Measurements from ENCODE around the gene TENM4.

TENM4 gene

GRCh38 chr11:79304599-79305212 lies 136.1 kb downstream of the TENM4 start:
- Histone ChIP-seq H3K4me3 (ENCODE audit: low read depth, low read length) (no peak overlapping the region), H3K79me2 (ENCODE audit: control insufficient read depth, insufficient read depth, low read length, unreplicated experiment) (no peaks in the 10 kb centered on the region), H2AFZ (ENCODE audit: low read length, unreplicated experiment) (no peak overlapping the region), H3K36me3 (ENCODE audit: insufficient read depth, low read length) (no peaks in the 10 kb centered on the region), H3K27me3 (ENCODE audit: insufficient read depth, low read length) (no peaks in the 10 kb centered on the region), H3K4me1 (ENCODE audit: control insufficient read depth, insufficient read depth, low read length, unreplicated experiment) (no peaks in the 10 kb centered on the region), H3K27ac (ENCODE audit: low read depth, low read length) (no peak overlapping the region)

- Histone ChIP-seq H3K79me2 (ENCODE audit: control insufficient read depth, insufficient read depth, low read length, unreplicated experiment) (no peaks in the 10 kb centered on the region), H3K27me3 (ENCODE audit: insufficient read depth, low read length) (no peaks in the 10 kb centered on the region), H3K27ac (ENCODE audit: low read depth, low read length) (no peak overlapping the region), H3K36me3 (ENCODE audit: insufficient read depth, low read length) (no peaks in the 10 kb centered on the region), H2AFZ (ENCODE audit: low read length, unreplicated experiment) (no peak overlapping the region), H3K4me1 (ENCODE audit: control insufficient read depth, insufficient read depth, low read length, unreplicated experiment) (no peaks in the 10 kb centered on the region), H3K4me3 (ENCODE audit: low read depth, low read length) (no peak overlapping the region)
Observed at GRCh38 chr11:79296141-79296540, 144.7 kb downstream of the TENM4 start.

DNA sequence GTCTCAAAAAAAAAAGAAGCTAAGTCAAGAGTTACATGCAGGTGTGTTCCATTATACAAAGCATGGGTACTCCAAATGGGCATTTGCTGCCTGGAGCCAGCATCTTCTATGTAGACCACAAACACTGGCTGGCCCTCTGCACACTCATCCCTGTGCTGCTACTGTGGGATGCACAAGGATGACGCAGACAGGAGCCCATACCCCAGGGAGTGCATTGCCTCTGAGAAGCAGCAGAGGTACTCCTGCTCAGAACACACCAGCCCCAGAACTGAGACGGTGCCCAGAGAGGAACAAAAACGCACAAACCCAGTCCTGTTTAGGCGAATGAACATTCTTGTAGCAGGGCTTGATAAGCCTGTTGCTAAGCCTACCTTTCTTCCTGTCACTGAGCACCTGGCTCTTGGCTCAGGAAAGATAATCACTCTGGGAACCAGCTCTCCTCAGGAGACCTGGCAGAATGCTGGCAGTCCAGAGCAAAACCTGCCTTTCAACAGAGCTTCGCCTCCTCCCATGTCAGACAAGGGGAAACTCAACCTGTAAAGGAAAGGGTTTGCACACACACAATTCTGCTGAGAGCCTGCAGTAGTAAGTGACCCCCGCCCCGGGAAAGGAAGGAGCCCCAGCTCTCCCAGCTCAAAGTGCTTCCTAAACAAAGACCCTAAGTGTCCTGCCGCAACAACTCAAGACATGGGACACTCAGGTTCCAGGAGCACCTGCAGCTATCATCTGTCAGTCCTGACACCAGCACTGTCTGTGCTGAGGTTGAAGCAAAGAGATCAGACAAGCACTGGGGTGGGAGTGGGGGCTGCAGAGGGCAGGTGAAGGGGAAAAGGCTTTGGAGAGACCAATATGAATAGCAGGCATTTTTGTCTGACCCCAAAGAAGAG lies 145.7 kb downstream of the TENM4 start:
- Histone ChIP-seq H3K27me3 (ENCODE audit: insufficient read depth, low read length) (no peaks in the 10 kb centered on the region), H3K27ac (ENCODE audit: low read depth, low read length) (no peak overlapping the region), H3K79me2 (ENCODE audit: control insufficient read depth, insufficient read depth, low read length, unreplicated experiment) (no peaks in the 10 kb centered on the region), H2AFZ (ENCODE audit: low read length, unreplicated experiment) (no peak overlapping the region), H3K36me3 (ENCODE audit: insufficient read depth, low read length) (no peaks in the 10 kb centered on the region), H3K4me3 (ENCODE audit: low read depth, low read length) (no peak overlapping the region), H3K4me1 (ENCODE audit: control insufficient read depth, insufficient read depth, low read length, unreplicated experiment) (no peaks in the 10 kb centered on the region)

DNA sequence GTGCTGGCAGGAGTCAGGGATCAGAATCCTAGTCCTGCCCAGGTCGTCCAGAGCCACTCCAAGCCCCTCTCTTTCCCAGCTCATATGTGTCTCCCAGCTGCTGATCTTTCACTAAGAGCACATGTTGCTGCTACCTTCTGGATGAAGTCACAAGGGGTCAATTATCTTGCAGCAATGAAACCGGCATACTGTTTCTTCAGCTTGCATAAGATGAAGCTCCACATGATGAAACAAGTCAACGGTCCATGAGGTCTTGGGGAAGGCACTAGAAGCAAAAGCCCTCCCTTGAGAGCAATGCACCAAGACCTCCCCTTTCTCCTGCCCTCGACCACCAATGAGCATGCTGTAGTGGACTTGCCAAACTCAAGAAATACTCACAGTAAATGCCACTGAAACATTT lies 148.9 kb downstream of the TENM4 start:
- Histone ChIP-seq H2AFZ (ENCODE audit: low read length, unreplicated experiment) (no peak overlapping the region), H3K27me3 (ENCODE audit: insufficient read depth, low read length) (no peaks in the 10 kb centered on the region), H3K27ac (ENCODE audit: low read depth, low read length) (no peak overlapping the region), H3K4me3 (ENCODE audit: low read depth, low read length) (no peak overlapping the region), H3K4me1 (ENCODE audit: control insufficient read depth, insufficient read depth, low read length, unreplicated experiment) (no peaks in the 10 kb centered on the region), H3K36me3 (ENCODE audit: insufficient read depth, low read length) (no peaks in the 10 kb centered on the region), H3K79me2 (ENCODE audit: control insufficient read depth, insufficient read depth, low read length, unreplicated experiment) (no peaks in the 10 kb centered on the region)

- no peaks in the 10 kb centered on the region for H3K79me2 ChIP-seq (ENCODE audit: control insufficient read depth, insufficient read depth, low read length, unreplicated experiment)
- H3K4me1 ChIP-seq (ENCODE audit: control insufficient read depth, insufficient read depth, low read length, unreplicated experiment), result no peaks in the 10 kb centered on the region
- H3K36me3 ChIP-seq (ENCODE audit: insufficient read depth, low read length), result no peaks in the 10 kb centered on the region
- no peak overlapping the region for H3K27ac ChIP-seq (ENCODE audit: low read depth, low read length)
- H2AFZ ChIP-seq (ENCODE audit: low read length, unreplicated experiment), result no peak overlapping the region
- no peaks in the 10 kb centered on the region for H3K27me3 ChIP-seq (ENCODE audit: insufficient read depth, low read length)
- H3K4me3 ChIP-seq (ENCODE audit: low read depth, low read length), result no peak overlapping the region
Observed at GRCh38 chr11:79290761-79291160, 150.1 kb downstream of the TENM4 start.

DNA sequence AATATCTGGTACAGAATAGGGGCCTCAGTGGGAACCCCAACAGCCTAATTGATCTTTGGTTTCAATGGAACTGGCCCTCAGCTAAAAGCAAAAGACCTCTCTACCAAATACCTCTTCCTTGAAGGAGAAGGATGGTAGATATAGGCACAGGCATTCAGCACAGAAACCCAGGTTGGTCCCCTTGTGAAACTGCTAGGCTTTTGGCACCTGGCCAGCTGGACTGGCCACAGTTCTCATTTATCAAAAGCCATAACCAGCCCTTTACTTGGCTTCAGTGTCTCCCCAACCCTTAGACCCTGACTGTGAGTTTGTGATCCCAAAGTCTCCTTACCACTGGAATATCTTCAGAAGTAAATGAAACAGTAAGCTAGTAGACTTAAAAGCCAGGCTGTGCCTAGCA lies 152.9 kb downstream of the TENM4 start:
- Histone ChIP-seq H3K27ac (ENCODE audit: low read depth, low read length) (no peak overlapping the region), H3K79me2 (ENCODE audit: control insufficient read depth, insufficient read depth, low read length, unreplicated experiment) (no peaks in the 10 kb centered on the region), H3K36me3 (ENCODE audit: insufficient read depth, low read length) (no peaks in the 10 kb centered on the region), H2AFZ (ENCODE audit: low read length, unreplicated experiment) (no peak overlapping the region), H3K4me3 (ENCODE audit: low read depth, low read length) (no peak overlapping the region), H3K4me1 (ENCODE audit: control insufficient read depth, insufficient read depth, low read length, unreplicated experiment) (no peaks in the 10 kb centered on the region), H3K27me3 (ENCODE audit: insufficient read depth, low read length) (no peaks in the 10 kb centered on the region)

DNA sequence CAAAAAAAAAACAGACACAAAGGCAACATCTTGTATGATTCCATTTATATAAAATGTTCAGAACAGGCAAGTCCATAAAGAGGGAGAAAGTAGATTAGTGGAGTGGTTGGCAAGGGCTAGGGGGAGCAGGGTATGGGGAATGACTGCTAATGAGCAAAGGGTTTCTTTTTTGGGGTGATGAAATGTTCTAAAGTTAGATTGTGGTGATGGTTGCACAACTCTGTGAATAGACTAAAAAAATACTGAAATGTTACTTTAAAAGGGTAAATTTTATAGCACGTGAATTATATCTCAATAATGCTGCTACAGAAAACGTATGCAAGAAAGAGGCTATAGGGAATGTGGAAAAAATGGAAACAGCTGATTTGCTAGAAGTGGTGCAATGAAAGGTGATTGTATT lies 155.1 kb downstream of the TENM4 start:
- no peaks in the 10 kb centered on the region for H3K36me3 ChIP-seq (ENCODE audit: insufficient read depth, low read length)
- no peak overlapping the region for H3K27ac ChIP-seq (ENCODE audit: low read depth, low read length)
- no peak overlapping the region for H2AFZ ChIP-seq (ENCODE audit: low read length, unreplicated experiment)
- H3K79me2 ChIP-seq (ENCODE audit: control insufficient read depth, insufficient read depth, low read length, unreplicated experiment), result no peaks in the 10 kb centered on the region
- no peak overlapping the region for H3K4me3 ChIP-seq (ENCODE audit: low read depth, low read length)
- H3K4me1 ChIP-seq (ENCODE audit: control insufficient read depth, insufficient read depth, low read length, unreplicated experiment), result no peaks in the 10 kb centered on the region
- no peaks in the 10 kb centered on the region for H3K27me3 ChIP-seq (ENCODE audit: insufficient read depth, low read length)

- Histone ChIP-seq H3K27ac (ENCODE audit: low read depth, low read length) (no peak overlapping the region), H3K36me3 (ENCODE audit: insufficient read depth, low read length) (no peaks in the 10 kb centered on the region), H3K4me3 (ENCODE audit: low read depth, low read length) (no peak overlapping the region), H3K4me1 (ENCODE audit: control insufficient read depth, insufficient read depth, low read length, unreplicated experiment) (no peaks in the 10 kb centered on the region), H3K79me2 (ENCODE audit: control insufficient read depth, insufficient read depth, low read length, unreplicated experiment) (no peaks in the 10 kb centered on the region), H2AFZ (ENCODE audit: low read length, unreplicated experiment) (no peak overlapping the region), H3K27me3 (ENCODE audit: insufficient read depth, low read length) (no peaks in the 10 kb centered on the region)
Observed at GRCh38 chr11:79276736-79277325, 164.0 kb downstream of the TENM4 start.

DNA sequence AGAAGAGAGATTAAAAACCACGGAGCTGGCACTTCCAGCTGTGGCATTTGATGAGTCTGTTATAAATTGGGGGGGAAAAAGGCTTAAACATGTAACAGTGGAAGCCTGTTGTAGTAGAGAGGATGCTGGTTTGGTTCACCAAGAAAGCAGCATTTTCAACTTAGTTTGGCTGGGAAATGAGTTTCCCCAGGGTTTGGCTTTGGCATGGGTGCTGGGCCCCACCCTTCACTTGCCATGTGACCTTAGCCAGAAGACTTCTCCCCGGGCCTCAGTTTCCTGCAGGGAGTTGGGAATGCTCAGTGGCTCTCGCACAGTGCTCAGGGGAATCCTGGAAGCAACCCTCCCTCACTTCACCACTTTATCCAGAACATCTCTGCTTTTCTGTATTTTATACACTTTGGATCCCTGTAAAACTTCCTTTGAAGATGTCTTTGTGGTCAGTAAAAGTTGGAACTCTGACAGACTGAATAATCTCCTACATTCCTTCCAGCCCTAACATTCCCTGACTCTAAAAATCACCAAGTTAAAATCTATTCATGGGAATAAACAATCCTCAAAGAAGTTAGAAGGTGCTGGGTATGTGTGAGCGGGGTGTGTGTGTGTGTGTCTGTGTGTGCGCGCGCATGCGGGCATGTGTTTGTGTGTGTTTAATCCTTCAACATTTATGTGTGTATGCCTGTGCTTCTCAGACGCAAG lies 166.0 kb downstream of the TENM4 start:
- no peaks in the 10 kb centered on the region for H3K27me3 ChIP-seq (ENCODE audit: insufficient read depth, low read length)
- no peaks in the 10 kb centered on the region for H3K36me3 ChIP-seq (ENCODE audit: insufficient read depth, low read length)
- H3K79me2 ChIP-seq (ENCODE audit: control insufficient read depth, insufficient read depth, low read length, unreplicated experiment), result no peaks in the 10 kb centered on the region
- H2AFZ ChIP-seq (ENCODE audit: low read length, unreplicated experiment), result no peak overlapping the region
- H3K4me1 ChIP-seq (ENCODE audit: control insufficient read depth, insufficient read depth, low read length, unreplicated experiment), result no peaks in the 10 kb centered on the region
- H3K4me3 ChIP-seq (ENCODE audit: low read depth, low read length), result no peak overlapping the region
- H3K27ac ChIP-seq (ENCODE audit: low read depth, low read length), result no peak overlapping the region

DNA sequence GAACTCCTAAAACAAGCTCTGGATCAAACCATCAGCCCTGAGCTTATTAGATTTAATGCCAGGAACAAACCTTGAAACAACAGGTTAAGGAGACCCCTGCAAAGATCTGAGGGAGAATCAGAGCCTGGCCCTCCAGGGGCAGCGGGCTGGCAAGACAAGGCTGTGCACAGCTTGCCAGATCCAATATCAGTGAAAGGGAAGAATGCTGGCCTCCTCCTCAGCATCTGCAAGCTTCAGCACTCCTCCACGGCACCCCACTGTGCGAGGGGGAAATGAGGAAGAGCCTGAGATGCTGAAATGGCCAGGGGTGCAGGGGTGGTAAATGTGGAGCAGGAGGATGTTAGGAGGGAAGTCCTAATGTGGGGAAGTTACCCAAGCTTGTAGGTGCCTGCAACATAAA lies 167.0 kb downstream of the TENM4 start:
- H3K4me3 ChIP-seq (ENCODE audit: low read depth, low read length), result no peak overlapping the region
- no peaks in the 10 kb centered on the region for H3K79me2 ChIP-seq (ENCODE audit: control insufficient read depth, insufficient read depth, low read length, unreplicated experiment)
- no peak overlapping the region for H3K27ac ChIP-seq (ENCODE audit: low read depth, low read length)
- no peaks in the 10 kb centered on the region for H3K27me3 ChIP-seq (ENCODE audit: insufficient read depth, low read length)
- no peaks in the 10 kb centered on the region for H3K36me3 ChIP-seq (ENCODE audit: insufficient read depth, low read length)
- no peaks in the 10 kb centered on the region for H3K4me1 ChIP-seq (ENCODE audit: control insufficient read depth, insufficient read depth, low read length, unreplicated experiment)
- H2AFZ ChIP-seq (ENCODE audit: low read length, unreplicated experiment), result no peak overlapping the region
